DMS 273 (cell line): ENCODE results near the gene NPNT.

Experiments used
- DNase-seq: peaks from one replicate; lab custom pipeline; 2025; ENCODE audit not compliant: unreplicated experiment; lab: John Stamatoyannopoulos, UW

NPNT gene

DNA sequence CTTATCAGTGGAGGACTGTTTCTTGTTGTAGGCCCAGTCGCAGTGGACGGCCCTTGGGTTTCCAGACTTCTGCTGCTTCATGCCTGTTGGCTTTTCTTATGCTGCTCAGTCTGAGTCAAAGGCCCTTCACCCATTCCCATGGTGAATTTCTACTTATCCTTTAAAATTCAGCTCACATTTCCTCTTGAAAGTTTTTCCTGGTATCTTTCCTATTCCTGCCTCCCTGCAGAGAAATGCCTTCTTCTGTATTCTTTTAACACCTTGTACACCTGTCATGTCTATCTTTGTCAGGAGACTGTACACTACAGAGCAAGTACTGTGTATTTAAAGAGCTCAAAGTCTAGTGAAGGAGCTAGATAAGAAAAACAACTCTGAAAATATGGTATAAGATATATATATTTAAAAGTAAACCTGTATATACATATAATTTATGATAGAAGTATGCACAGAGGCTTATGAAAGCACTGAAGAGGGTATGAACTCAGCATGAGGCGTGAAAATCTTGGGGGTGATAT lies 22.0 kb downstream of the NPNT start:
- no peak for DNase-seq

DNA sequence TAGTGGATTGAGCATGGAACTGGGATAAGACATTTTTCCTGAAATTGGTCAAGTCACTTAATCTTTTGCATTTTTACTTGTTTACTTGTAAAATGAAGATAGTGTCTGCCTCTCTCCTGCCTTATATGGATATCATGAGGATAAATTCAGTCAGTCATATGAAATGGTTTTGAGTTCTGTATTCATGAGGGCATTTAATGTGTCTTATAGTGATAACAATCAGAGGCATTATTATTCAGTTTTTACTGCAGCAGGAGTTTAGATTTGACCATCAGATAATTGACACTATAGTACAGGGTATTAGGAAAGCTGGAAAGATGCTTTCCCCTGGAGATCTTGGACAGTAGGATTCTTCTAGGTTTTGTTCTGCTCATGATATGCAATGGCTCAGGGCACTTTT lies 26.0 kb downstream of the NPNT start:
- no peak for DNase-seq

DNA sequence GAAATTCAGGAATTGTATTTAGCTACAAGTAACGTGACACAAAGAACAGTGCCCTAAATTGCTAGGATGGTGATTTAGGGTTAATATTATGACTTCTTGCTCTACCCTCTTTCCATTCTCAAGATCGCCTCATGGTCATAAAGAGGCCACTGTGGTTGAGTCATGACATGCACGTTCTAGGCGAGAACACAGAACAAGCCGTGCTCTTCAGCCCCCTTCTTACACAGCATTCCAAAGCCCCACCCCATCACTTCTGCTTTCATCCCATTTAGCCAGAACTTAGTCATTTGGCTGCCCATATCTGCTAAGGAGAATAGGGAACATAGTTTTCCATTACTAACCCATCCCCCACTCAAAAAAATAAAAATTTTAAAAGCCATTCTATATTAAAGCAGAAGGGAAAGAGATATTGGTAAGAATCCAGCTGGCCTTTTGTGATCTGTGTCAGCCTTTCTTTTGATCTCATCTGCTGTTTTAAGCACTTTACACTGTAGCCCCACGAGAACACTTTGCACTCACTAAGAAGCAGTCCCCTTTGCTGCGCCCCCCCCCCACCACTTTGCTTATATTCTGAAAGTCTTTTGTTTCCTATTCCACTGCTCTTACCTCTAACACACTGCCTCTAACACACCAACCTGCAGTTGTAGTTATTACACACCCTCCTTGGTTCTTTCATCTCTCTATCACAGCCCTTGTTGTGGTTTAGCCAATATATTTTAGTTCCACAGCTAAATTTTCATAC lies 28.4 kb downstream of the NPNT start:
- DNase-seq = no peak

DNA sequence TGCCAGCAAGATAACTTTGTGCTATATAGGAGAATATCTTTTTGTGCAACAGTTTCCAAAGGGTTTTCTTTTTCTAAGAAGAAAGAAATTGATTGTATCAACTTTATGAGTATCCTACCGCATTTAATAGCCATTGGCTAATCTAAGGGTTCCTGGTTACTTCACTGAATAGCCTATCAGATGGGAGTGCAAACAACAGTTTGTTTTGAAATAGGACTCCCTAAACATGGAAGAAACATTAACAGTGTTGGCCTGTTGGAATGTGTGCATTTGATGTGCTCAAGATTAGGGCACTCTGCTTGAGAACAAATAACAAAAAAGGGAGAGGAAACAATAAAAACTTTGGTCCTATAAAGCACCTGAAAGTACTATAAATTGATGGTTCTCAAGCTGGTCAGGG lies 29.1 kb downstream of the NPNT start:
- no peak for DNase-seq

DNA sequence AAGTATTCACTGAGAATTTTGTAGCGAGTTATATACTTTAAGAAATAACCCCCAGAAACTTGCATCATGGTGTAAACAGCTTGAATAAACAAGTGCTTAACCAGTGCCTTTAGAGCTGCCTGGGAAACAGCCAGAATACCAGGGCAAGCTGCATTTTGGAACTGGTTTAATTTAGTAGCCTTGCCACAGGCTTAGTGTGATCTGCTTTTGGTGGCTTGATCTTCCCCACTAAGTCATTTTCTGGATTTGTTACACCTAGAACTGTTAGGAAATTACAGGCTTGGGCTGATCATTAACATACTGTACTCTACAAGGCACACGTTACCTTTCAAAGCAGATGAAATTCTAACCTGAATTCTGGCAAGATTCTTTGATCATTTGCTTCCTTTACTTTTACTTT lies 35.4 kb downstream of the NPNT start:
- no peak for DNase-seq

DNA sequence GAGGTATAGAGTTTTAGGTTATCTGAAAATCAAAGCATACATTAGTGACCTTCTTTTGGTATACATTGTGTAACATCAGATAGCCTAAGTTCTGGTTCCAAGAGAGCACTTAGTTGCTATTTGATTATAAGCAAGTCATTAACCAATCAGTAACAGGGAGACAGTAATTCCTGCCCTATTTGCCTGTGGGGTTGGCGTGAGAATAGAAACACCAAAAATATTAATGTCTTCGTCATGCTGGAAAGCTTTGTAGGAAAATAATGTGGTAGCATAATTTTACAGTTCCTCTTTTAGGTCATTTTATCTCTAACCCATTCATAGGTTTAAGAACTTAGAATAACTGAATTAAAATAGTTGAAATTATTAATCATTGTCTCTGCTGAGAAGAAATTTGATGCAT lies 37.8 kb downstream of the NPNT start:
- DNase-seq = no peak

DNA sequence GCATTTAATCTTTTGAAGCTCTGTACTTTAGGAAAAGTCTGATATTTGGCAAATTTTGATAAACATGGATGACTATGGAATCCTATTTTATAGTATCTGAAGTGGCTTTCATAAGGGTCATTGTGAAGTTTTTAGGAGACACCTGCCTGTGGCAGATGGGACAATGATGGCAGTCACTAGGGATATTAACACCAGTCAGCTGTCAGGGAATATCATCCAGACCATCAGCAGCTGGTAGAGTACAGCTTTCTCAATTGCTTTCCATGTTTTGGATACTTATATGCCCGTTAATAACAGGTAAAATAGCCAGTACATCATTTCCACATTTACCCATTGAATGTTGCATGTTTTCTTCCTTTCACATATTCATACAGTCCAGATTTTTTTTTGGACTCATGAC lies 39.1 kb downstream of the NPNT start:
- DNase-seq = no peak

DNA sequence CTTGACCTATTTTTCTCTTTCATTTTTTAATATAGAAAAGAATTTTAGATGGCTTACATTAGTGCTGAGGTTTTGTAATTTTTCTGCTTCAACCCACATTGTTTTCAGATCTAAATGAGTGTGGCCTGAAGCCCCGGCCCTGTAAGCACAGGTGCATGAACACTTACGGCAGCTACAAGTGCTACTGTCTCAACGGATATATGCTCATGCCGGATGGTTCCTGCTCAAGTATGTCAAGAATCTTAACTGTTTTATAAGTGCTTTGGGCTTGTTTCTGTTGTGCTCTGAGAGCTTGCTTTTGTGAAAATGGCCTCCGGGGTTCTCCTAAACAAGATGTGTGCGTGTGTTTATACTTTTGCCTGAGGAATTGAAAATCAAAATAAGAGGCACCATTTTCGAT lies 41.6 kb downstream of the NPNT start:
- DNase-seq = no peak

DNA sequence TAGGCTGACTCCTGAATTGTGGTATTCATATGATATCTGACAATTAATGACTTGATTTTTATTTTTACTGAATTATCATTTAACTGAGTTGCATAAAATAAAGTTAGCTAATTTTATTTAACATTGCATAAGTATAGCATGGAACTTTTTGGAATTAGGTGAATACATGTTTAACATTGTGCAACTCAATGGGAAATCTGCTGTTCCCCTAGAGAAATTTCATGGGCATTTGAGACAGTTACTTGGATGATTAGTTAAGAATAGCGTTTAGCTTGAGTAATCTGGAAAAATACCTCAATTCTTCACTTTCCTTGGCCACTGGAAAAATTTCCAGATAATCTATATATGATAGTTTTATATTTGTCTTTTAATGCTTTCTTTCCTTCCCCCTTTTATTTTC lies 42.5 kb downstream of the NPNT start:
- no peak for DNase-seq

DNA sequence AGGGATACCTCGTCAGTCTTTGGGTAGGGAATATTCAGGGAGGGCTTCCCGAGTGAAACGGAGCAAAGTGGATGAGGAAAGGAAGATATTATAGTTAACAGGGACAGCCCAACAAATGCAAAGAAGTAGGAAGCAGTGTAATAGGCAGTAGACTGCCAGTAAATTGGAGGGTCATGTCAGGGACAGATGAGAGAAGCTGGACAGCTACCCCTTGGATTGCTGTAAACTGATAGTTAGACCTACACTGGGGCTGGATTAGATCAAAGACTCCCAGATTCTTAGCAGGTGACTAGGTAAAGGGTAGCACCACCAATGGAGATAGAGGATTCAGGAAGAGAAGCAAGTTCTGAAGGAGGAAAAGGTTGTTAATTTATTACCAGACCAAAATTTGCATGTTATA lies 48.0 kb downstream of the NPNT start:
- no peak for DNase-seq

DNA sequence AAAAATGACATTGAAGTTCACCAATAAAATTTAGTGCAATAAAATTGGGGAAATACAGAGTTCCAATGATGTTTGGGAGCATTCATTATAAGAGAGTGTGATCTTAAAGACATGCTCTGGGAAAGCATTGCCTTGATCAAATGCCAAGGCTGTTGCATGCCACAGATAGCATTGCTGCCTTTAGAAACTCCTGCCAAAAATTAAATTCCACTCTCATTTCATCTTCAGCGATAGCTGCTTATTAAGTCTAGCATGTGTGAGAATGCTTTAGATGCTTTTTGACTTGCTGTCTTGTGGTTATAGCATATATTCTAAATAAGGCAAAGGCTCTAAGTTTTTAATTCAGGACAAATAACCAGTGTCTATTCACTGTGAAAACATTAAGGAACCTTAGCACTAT lies 49.3 kb downstream of the NPNT start:
- DNase-seq = no peak

DNA sequence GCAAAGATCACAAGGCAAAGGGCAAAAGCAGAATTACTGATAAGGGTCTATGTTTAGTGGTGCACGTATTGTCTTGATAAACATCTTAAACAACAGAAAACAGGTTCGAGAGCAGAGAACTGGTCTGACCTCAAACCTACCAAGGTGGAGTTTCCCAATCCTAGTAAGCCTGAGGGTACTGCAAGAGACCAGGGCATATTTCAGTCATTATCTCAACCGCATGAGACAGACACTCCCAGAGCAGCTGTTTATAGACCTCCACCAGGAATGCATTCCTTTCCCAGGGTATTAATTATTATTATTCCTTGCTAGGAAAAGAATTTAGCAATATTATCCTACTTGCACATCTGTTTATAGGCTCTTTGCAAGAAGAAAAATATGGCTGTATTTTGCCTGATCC lies 51.5 kb downstream of the NPNT start:
- no peak for DNase-seq

DNA sequence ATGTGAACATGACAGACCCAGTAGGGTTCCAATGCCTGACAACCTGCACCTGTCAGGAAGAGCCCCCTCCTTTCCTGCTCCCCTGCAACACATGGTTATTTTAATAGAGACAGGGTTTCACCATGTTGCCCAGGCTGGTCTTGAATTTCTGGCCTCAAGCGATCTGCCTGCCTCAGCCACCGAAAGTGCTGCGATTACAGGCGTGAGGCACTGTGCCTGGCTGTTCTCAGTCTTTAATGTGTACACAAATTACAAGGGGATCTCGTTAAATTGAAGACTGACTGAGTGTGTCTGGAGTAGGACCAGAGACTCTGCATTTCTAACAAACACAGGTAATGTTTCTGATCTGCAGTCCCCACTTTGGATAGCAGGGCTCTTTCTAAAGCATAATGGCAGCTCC lies 55.4 kb downstream of the NPNT start:
- no peak for DNase-seq

DNA sequence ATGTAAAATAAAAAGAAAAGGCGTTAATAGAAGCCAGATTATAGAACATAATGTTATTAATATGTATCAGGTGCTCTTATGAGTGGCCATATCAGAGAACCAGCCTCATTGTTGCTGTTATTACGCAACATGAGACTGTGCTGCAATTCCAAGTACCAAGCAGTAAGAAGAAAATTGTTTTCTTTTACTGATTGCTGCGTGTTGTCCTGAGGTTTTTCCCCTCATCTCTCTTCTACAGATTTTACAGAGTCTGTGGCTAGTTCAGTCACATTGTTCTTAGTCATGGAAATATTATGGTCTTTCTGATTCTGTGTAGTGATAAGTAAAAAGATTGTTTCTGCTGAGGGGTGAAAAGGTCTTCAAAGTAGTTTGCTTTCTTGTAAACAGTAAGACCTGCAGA lies 55.9 kb downstream of the NPNT start:
- DNase-seq = no peak

DNA sequence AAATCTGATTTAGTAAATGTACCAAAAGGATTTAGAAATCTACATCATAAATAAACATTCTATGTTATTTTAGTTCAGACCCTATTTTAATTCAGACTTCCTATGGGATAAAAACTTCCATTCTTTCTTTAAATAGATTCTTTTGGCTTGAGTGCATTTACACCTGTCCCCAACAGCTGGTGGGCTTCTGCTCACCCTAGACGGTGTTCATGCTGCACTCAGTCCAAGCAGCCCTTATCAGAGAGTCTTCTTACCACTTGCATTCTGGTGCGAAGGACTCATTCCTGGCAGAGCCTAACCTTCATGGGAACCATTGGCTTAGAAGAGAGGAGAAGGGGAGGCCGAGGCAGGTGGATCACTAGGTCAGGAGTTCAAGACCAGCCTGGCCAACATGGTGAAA lies 57.3 kb downstream of the NPNT start:
- no peak for DNase-seq

DNA sequence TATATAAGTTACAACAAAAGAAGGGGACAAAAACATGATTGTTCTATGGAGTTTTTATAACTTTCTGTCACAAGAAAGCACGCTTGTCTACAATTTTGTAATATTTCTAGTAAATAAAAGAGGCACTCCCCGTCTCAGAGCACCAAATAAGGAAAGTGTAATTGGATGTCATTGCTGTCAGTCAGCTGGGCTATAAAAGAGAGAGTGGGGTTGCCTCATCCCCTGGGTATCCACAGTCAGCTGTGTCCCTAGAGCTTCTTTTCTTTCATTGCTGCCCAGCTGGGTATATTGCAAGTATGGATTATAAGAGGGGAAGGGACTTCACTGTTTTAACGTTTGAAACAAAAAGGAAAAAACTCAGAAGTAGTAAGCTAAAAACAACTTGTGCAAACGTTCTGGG lies 61.3 kb downstream of the NPNT start:
- no peak for DNase-seq

DNA sequence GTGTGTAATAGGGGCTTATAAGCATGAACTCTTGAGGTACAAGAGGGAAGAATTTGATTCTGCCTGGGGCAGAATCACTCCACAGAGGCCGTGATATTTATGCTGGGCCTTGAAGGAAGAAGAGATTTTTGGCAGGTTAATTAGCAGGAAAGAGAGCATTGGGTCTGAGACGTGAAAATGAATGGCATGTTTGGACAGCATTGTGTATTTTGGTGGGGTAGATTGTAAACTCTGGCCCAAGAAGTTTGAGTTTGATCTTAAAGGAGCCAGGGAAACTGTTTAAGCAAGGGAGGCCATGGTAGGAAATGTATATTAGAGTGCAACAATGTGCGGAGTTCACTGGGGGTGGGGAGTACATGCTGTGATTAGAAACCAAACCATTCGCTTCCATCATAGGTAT lies 62.4 kb downstream of the NPNT start:
- no peak for DNase-seq

DNA sequence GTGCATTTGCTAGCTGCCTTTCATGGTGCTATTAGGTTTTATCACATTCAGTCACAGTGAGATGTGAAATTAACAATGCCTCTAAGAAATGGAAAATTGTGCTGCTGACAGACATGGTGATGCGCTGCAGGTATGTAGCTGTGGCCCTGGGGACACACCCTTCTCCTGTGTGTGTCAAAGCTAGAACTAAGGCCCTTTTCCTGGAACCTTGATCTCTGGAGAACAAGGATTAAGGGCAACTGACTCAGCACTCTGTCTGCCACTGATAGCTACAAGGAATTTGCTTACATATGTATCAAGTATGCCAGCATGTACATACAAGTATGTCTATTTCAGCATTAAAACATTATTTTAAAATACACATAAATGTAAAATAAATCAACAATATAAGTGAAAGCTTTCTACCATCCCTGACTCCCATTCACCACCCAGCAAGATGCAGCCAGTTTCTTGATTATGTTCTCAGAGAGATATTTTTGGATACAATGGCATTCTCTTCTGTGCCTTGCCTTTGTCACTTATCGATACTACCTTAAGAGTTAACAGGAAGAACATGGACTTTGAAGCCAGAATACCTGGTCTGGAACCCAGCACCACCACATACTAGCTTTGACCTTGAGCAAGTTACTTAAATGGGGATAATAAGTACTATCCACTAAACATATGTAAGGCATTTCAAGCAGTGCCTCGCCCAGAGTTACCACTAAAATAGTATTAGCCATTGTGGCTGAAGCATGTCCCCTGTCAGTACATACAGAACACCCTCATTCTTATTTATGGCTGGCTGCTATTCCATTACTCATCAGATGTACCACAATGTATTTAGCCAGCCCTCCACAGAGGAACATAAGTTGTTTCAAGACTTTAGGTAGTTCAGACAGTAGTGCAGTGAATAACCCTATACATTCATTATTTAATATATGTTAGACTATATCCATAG lies 68.5 kb downstream of the NPNT start:
- DNase-seq = no peak

DNA sequence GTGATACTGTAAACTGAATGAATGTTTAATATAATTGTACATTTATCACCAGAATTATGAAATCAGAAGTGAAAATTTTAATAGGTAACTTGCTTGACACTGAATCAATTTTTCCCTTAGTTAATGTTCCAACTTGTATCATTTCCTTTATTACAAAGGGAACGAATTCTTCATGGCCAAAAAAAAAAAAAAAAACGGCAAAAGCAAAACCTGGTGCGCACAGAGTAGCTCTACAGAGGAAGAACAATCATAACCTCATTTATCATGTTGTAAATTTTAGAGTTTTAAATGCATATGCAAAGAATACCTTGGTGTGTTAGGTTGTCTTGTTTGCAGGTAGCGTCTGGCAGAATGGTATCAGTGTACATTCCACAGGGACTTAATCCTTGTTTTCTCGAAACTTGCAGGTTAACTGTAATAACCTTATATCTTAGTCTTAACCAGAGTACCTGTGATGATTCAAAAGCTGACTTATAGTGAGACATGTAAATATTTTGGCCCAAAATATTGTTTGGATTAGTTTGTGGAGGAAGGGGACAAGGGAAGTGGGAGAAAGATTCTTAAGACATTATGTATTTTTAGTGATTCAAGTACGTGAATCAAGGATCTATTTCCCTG lies 70.0 kb downstream of the NPNT start:
- DNase-seq = no peak

DNA sequence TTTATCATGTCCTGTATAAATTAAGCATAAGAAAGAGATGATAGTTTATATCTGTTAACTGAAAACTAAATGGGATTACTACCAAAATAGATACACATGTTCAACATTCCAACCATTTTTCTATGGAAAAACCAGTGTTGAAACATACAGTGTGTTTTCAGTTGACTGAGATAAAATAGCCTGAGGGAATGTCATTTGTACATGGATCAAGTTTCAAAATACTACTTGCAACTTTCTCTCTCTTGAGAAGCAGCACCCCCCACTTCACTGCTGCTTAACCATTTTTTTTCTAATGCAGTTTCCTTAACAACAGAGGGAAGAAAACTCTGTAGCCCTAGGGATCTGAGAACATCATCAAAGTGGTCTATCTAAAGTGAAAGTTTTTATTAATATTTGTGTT lies 70.8 kb downstream of the NPNT start:
- no peak for DNase-seq

DNA sequence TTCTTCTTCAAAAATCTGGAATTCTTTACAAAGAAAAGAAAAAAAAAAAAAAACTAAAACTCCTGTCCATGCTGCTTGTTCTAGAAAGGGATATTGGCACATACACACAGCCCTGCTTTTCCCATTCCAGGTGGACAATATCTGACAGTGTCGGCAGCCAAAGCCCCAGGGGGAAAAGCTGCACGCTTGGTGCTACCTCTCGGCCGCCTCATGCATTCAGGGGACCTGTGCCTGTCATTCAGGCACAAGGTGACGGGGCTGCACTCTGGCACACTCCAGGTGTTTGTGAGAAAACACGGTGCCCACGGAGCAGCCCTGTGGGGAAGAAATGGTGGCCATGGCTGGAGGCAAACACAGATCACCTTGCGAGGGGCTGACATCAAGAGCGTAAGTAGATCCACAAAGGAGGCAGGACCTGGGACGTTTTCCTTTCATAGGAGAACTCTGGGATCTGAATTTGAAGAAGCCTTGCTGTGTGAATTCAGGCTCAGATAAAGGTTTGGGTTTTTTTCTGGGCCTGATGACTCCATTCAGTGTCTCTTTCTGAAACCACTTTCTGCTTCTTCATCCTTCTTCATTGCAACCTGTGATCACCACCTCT lies 71.9 kb downstream of the NPNT start:
- no peak for DNase-seq
